IPS-18c (cell line): ENCODE data around the gene RPL10A.

Source experiments
- H3K4me3 ChIP-seq: 2 replicates; pipeline ENCODE4 v1.7.0; 2013; ENCODE audit warnings: low read depth, mild to moderate bottlenecking, low read length, moderate library complexity; ENCODE audit not compliant: insufficient read depth
- H3K9me3 ChIP-seq: one replicate; pipeline ENCODE4 v1.6.1; 2013; ENCODE audit warnings: mild to moderate bottlenecking, low read length, moderate library complexity; ENCODE audit not compliant: control insufficient read depth, insufficient read depth

RPL10A gene

GRCh38 chr6:35441642-35442041 is 26.6 kb upstream of the RPL10A start:
- peaks cover 2% of the 10 kb centered on the region for H3K9me3 ChIP-seq
- no peak overlapping the region for H3K4me3 ChIP-seq

- Histone ChIP-seq H3K9me3 (peaks cover 2% of the 10 kb centered on the region), H3K4me3 (no peak overlapping the region)
Observed at GRCh38 chr6:35442693-35443092, 25.5 kb upstream of the RPL10A start.

GRCh38 chr6:35443341-35444030 is 24.7 kb upstream of the RPL10A start:
- peaks cover 2% of the 10 kb centered on the region for H3K9me3 ChIP-seq

DNA sequence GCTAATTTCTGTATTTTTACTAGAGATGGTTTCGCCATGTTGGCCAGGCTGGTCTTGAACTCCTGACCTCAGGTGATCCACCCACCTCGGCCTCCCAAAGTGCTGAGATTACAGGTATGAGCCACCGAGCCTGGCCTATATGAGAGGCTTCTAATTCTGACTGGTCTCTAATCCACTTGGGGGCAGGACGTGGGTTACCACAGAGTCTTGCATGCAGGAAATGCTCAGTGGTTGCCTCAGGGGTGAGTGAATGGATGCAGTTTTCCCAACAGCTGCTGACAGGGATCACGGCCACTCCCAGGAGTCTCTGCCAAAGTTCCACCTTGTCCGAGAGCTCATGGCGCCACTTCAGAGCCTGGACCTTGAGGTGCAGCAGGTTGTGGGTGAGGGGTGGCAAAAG is 22.5 kb upstream of the RPL10A start:
- peaks cover 2% of the 10 kb centered on the region for H3K9me3 ChIP-seq
- no peak overlapping the region for H3K4me3 ChIP-seq

More at GRCh38 chr6:35443341-35444030, 24.7 kb upstream of the RPL10A start:
- no peak overlapping the region for H3K4me3 ChIP-seq

DNA sequence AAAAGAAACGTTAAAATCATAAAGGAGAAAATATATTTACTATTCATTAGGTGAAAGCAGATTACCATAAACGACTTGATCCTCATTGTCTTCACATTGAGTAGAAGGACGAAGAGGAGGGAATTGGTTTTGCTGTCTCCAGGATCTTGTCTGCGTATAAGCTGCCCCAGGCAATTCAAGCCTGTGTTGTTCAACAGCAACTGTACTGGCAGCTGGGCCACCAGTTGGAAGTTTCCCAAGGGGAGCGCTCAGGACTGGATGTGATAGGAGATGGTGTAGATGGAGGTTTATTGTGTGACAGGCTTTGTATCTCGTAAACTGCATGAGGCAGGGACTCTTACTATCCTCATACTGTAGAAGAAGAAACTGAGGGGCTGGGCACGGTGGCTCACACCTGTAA is 20.0 kb upstream of the RPL10A start:
- Histone ChIP-seq H3K4me3 (no peak overlapping the region), H3K9me3 (no peaks in the 10 kb centered on the region)

- Histone ChIP-seq H3K4me3 (no peak overlapping the region), H3K9me3 (no peaks in the 10 kb centered on the region)
Observed at GRCh38 chr6:35449287-35449881, 18.8 kb upstream of the RPL10A start.

DNA sequence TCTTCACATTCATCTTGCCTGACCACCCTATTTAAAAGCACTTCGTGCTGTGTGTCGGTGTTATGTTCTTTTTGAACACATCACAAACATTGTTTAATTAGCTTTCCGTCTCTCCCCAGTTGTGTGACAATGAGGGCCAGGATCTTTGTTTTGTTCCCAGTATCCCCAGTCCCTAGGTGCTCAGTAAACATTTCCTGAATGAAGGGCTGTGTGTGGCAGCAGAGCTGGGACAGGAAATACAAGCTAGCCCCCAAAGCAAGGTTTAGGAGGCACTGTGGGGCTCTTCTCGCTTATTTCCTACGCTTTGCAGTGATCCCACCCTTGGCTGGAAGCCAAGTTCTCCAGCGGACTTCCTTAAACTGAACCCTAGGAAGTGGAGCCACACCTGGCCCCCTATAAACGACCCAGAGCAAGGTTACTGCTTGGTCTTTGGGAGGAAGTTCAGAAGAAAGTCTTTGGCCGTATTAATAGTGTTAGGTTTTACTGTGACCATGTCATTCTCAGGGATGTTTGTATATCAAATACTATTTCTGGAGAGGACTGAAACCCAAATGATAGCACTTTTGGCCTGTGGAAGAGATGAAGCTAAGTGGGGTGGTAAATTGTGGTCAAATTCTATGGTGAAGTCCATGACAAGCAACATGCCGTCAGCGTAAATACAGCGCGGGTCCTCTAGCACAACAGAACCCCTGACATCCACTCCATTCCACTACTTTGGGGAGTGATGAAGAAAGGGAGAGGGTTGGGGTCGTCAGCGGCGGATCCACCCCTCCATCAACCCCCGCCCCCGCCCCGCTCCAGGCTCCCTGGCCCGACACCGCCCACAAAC is 16.6 kb upstream of the RPL10A start:
- Histone ChIP-seq H3K9me3 (no peaks in the 10 kb centered on the region), H3K4me3 (peak overlapping the region; percentile 25; the same call in 1 of the 2 replicates)

GRCh38 chr6:35452183-35453090 is 15.8 kb upstream of the RPL10A start, which contains the start of gene FANCE:
Gene FANCE, plus strand, starts transcription at chr6:35452338. Its CDS starts 208 bp downstream, at chr6:35452546.
- H3K4me3 ChIP-seq = peak within 1 kb of the TSS; percentile 67
- H3K9me3 ChIP-seq = no peaks in the 10 kb centered on the region

DNA sequence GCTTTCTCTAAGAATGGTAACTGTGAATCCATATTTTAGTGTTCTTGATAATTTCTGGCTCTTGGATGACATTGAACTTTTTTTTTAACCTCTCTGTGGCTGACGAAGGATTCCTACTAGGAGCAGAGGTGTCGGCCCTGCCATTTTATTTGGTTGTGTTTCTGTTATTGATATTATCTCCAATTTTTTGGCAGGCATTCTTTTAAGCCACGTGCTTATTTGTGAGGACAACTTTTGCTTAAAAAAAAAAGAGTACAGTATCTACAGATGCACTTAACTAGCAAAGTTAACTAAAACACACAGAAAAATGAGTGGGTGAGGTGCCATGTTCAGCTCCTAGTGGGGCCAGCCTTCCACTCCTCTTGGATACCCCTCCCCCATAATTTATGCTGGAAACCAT is 15.0 kb upstream of the RPL10A start:
- Histone ChIP-seq H3K9me3 (no peaks in the 10 kb centered on the region), H3K4me3 (peak overlapping the region; percentile 67)

DNA sequence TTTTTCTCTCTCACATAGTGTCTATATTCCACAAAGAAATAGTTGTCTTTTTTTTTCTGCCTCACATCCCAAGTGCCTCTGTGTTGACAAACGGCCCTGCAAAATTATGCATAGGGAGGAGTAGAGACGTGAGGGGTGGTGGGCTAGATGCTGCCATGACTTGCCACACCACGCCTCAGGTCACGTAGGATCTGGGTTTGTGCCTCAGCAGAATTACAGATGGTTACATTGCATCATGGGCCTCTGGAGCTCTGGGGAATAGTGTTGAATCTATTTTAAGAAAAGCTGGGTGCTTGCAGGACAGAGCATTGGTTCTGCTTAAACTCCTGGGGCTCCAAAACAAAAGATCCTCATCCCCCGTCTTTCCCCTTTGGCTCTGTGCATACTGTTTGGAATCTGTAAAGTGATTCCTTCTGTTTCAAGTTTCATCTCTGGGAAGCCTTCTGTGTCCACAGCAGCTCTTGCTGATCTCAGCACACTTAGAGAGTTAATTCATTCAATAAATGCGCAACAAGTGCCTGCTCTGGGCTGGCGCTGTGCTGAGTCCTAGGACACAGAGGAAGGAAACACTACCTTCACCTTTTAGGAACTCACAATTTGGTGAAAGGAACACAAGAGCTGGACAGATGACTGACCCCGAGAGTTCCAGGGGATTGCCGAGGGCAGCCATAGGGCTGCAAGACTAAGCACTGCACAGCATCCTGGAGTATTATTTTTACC is 13.7 kb upstream of the RPL10A start:
- Histone ChIP-seq H3K4me3 (no peak overlapping the region), H3K9me3 (no peaks in the 10 kb centered on the region)

DNA sequence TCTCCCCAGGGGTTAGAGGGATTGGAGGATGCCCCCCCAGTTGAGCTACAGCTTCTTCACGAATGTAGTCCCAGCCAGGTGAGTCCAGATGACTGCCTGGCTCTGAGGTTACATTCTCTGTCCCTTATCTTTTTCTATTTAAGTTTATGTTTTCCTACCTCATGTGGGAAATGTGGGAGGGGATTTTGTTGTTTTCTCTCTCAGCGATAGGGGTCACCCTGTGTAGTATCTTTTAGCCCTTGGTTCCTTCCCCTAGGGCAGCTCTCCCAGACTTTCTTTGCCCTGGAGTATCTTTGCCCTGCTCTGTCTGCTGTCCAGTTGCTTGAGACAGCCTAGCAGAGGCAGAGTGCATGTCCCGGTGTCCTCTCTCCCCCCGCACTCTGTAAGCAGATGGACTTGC is 10.3 kb upstream of the RPL10A start:
- H3K4me3 ChIP-seq = no peak overlapping the region
- no peaks in the 10 kb centered on the region for H3K9me3 ChIP-seq

DNA sequence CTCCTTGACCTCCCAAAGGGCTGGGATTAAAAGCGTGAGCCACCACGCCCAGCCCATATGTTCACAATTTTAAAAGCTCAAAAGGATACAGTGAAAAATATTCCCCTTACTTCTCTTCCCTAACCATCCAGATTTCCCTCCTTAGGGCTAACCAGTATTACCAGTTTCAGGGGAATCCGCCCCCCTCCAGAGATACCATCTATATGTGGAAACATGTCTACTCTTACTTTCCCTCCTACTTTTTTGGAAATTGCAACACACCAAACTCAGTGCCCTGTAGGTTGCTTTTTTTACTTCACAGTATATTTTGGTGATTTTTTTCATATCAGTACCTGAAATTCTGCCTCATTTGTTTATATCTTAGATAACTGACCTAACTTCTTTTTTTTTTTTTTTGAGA is 6.9 kb upstream of the RPL10A start:
- Histone ChIP-seq H3K9me3 (no peaks in the 10 kb centered on the region), H3K4me3 (no peak overlapping the region)

- Histone ChIP-seq H3K4me3 (no peak overlapping the region), H3K9me3 (no peaks in the 10 kb centered on the region)
Observed at GRCh38 chr6:35463292-35463691, 4.9 kb upstream of the RPL10A start.

- Histone ChIP-seq H3K4me3 (no peak overlapping the region), H3K9me3 (no peaks in the 10 kb centered on the region)
Observed at GRCh38 chr6:35465646-35466045, 2.6 kb upstream of the RPL10A start.

DNA sequence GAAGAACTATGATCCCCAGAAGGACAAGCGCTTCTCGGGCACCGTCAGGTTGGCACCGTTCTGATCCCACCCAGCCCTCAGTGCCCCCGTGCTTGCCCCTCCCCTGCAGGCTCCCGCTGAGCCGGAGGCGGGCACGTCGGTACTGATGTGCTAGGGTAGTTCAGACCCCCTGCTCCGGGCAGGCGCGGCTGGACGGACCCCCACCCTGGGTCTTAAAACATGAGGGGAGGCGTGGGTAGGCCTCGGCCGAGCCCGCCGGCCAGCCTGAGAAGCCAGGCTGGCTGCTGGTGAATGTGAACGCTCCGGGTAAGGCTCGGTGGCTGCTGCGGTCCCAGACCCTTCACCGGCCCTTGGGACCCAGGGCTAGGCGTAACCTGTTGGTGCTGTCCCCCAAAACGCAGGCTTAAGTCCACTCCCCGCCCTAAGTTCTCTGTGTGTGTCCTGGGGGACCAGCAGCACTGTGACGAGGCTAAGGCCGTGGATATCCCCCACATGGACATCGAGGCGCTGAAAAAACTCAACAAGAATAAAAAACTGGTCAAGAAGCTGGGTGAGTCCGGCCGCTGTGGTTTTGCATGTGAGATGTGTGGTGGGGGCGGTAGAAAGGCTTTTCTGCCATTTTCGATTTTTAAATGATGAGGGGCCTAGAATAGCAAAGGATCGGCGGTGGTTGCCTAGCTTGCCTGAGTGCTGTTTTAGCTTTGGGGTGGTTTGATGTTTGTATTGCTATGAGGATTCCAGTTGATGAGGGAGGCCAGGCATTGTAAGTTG is 964 bp downstream of the RPL10A start:
- peak overlapping the region; percentile 100 for H3K4me3 ChIP-seq

More for the DNA sequence above, 964 bp downstream of the RPL10A start:
- no peaks in the 10 kb centered on the region for H3K9me3 ChIP-seq
